NB4 (cell line): ENCODE data around the gene PLXDC2.

ENCODE experiments used
- CTCF ChIP-seq: IDR thresholded peaks from one replicate; pipeline ENCODE4 v1.5.1; 2012; ENCODE audit warnings: low read depth, low read length
- MAX ChIP-seq: IDR thresholded peaks from 2 replicates; pipeline ENCODE4 v1.6.1; 2011; ENCODE audit warnings: low read depth, low read length
- MYC ChIP-seq: IDR thresholded peaks from 2 replicates; pipeline ENCODE4 v1.6.1; 2011; ENCODE audit warnings: low read depth, low read length
- POLR2A ChIP-seq: IDR thresholded peaks from 2 replicates; pipeline ENCODE4 v1.6.1; 2011; ENCODE audit warnings: mild to moderate bottlenecking; ENCODE audit not compliant: insufficient read length; ENCODE audit errors: extremely low read depth

- TF ChIP-seq POLR2A = no peak
- TF ChIP-seq MAX = no peak
- TF ChIP-seq CTCF = no peak
- TF ChIP-seq MYC = no peak
Measured at GRCh38 chr10:19935176-19935575, 118.9 kb downstream of the PLXDC2 start.
